K562 (cell line): Measurements from ENCODE around the gene FBXO15. TPM values are rescaled to one million over a fixed set of nuclear protein-coding genes. Genes with fewer than 3 reads are reported as not detected.
A peak's percentile ranks its signal among the peaks of the same experiment; 100 is the strongest.

Experiments used
- FOXK1 ChIP-seq: sonication (generic); formaldehyde crosslinking; IDR thresholded peaks from 2 replicates; pipeline ENCODE4 v1.8.0; 2022; ENCODE audit warnings: missing genetic modification reagents, mild to moderate bottlenecking, borderline replicate concordance
- HOXB6 ChIP-seq: fragments of 250-450 bp; sonication (Bioruptor Pico); IDR thresholded peaks from 2 replicates; pipeline ENCODE4 v1.5.1; 2022; ENCODE audit warnings: mild to moderate bottlenecking, borderline replicate concordance
- MAFG ChIP-seq: fragments of 450-650 bp; conservative IDR thresholded peaks from 2 replicates; pipeline ENCODE4 v1.6.1; 2016; ENCODE audit warnings: missing genetic modification characterization, missing compliant biosample characterization
- NFRKB ChIP-seq: fragments of 450-650 bp; IDR thresholded peaks from 2 replicates; pipeline ENCODE4 v1.6.1; 2016; ENCODE audit warnings: low read depth
- SETDB1 ChIP-seq: IDR thresholded peaks from one replicate; pipeline ENCODE4 v1.6.1; 2012; ENCODE audit warnings: low read length, control low read depth, inconsistent platforms
- SIN3B ChIP-seq: fragments of 450-650 bp; IDR thresholded peaks from 2 replicates; pipeline ENCODE4 v1.6.1; 2017; ENCODE audit warnings: low read depth, mild to moderate bottlenecking, moderate library complexity
- polyA plus RNA-seq, 8 experiments: library from polyadenylated mRNA; depleted of rRNA in 4 of 8; stranded (reverse) in 5 of 8; unstranded in 3 of 8; fragments of >200 nt; fragmentation: Nextera tagmentation in 2 of 8; fragmentation: Illumina TruSeq in 1 of 8; extraction: Ambion mirVana in 2 of 8; extraction: Trizol in 1 of 8; gene quantifications; 2 replicates each; pipeline versions ENCODE4 v1.2.1 to v1.2.3, GENCODE V29; 2011 to 2014; ENCODE audit warnings: inconsistent platforms in 1 of 8, missing spikeins in 1 of 8
- total RNA-seq, 7 experiments: library from RNA; depleted of rRNA in 6 of 7; stranded (reverse); fragments of >200 nt in 6 of 7; fragmentation: Illumina TruSeq in 2 of 7; extraction: Trizol in 2 of 7; gene quantifications; 2 replicates each; pipeline versions ENCODE4 v1.2.1 to v1.2.3, GENCODE V29; 2011 to 2021; ENCODE audit warnings: low replicate concordance in 1 of 7
- TF ChIP-seq, protein P1 (sequence below): fragments of 450-650 bp; formaldehyde crosslinking; IDR thresholded peaks from 2 replicates; pipeline ENCODE4 v1.4.0; 2020; ENCODE audit warnings: mild to moderate bottlenecking, moderate library complexity
- TF ChIP-seq, protein P2 (sequence below), 2 experiments: fragments of 450-650 bp in 1 of 2; sonication (generic) in 1 of 2; formaldehyde crosslinking in 1 of 2; IDR thresholded peaks; 2 replicates each; pipeline versions ENCODE4 v1.7.1 to v1.9.0; 2016 to 2022; ENCODE audit warnings: inconsistent platforms in 1 of 2, mild to moderate bottlenecking in 1 of 2, missing genetic modification reagents in 1 of 2
- TF ChIP-seq, protein P3 (sequence below): fragments of 250-450 bp; sonication (Bioruptor Pico); IDR thresholded peaks from 2 replicates; pipeline ENCODE4 v1.8.0; 2021; ENCODE audit warnings: borderline replicate concordance, mild to moderate bottlenecking, moderate library complexity; ENCODE audit not compliant: poor library complexity, severe bottlenecking
- TF ChIP-seq, protein P4 (sequence below), 2 experiments: fragments of 450-650 bp; conservative IDR thresholded peaks; 2 replicates each; pipeline ENCODE4 v1.6.1; 2017; ENCODE audit warnings: mild to moderate bottlenecking in 2 of 2, moderate library complexity in 2 of 2
- TF ChIP-seq, protein P5 (sequence below), 2 experiments: IDR thresholded peaks; 2 replicates each; pipeline ENCODE4 v1.6.1; 2011; ENCODE audit warnings: borderline replicate concordance in 1 of 2, control low read depth in 1 of 2, low read depth in 1 of 2, low read length in 1 of 2, mild to moderate bottlenecking in 1 of 2, mixed read lengths in 1 of 2, moderate library complexity in 1 of 2; ENCODE audit not compliant: insufficient read depth in 1 of 2, insufficient read length in 1 of 2, poor library complexity in 1 of 2, severe bottlenecking in 1 of 2; ENCODE audit errors: extremely low read depth in 1 of 2

Gene FBXO15
- total and polyA plus RNA-seq, 9 of the 15 experiments (the other 6 are each of a cell fraction or from before 2014, with no cell fraction given), result 0.07 to 0.43 (median 0.27) TPM; not detected in 1

DNA sequence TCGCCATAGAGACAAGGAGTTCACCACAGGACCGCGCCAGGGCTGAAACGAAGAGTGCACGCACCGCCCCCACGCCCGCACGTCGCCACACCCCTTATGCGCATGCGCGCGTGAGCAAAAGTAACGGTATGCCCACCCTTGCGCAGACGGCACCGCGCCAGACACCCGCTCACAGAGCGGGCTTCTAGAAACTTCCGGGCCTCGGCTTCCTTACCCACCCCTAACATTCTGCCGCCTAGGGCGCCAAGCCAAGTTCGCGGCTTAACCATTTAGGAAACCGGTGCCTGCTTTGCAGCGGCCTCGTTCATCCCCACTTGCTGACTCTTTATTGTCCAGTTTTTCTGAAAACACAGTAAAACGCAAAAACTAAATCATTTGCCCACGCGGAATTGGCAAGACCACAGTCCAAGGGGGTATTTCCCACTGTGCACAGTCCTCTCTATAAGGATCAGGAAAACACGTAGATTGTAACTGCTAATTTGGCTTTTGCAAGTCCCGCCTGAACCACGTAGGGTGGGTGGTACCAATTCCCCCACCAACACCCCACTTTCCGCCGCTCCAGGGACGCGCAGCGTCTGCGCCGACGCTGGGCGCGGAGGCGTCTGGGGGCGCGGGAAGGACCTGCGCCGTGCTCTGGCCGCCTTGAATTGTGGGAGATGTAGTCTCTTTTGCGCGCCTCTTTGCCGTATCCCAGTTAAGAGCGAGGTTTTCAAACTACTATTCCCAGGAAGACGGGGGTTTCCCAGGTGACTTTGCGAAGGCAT is at the start of gene FBXO15, which contains the start of gene TIMM21 (continued):
- TF ChIP-seq, protein P1, sequence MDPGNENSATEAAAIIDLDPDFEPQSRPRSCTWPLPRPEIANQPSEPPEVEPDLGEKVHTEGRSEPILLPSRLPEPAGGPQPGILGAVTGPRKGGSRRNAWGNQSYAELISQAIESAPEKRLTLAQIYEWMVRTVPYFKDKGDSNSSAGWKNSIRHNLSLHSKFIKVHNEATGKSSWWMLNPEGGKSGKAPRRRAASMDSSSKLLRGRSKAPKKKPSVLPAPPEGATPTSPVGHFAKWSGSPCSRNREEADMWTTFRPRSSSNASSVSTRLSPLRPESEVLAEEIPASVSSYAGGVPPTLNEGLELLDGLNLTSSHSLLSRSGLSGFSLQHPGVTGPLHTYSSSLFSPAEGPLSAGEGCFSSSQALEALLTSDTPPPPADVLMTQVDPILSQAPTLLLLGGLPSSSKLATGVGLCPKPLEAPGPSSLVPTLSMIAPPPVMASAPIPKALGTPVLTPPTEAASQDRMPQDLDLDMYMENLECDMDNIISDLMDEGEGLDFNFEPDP, result no peak
- TF ChIP-seq MAFG (tag), result no peak
- TF ChIP-seq, protein P2, sequence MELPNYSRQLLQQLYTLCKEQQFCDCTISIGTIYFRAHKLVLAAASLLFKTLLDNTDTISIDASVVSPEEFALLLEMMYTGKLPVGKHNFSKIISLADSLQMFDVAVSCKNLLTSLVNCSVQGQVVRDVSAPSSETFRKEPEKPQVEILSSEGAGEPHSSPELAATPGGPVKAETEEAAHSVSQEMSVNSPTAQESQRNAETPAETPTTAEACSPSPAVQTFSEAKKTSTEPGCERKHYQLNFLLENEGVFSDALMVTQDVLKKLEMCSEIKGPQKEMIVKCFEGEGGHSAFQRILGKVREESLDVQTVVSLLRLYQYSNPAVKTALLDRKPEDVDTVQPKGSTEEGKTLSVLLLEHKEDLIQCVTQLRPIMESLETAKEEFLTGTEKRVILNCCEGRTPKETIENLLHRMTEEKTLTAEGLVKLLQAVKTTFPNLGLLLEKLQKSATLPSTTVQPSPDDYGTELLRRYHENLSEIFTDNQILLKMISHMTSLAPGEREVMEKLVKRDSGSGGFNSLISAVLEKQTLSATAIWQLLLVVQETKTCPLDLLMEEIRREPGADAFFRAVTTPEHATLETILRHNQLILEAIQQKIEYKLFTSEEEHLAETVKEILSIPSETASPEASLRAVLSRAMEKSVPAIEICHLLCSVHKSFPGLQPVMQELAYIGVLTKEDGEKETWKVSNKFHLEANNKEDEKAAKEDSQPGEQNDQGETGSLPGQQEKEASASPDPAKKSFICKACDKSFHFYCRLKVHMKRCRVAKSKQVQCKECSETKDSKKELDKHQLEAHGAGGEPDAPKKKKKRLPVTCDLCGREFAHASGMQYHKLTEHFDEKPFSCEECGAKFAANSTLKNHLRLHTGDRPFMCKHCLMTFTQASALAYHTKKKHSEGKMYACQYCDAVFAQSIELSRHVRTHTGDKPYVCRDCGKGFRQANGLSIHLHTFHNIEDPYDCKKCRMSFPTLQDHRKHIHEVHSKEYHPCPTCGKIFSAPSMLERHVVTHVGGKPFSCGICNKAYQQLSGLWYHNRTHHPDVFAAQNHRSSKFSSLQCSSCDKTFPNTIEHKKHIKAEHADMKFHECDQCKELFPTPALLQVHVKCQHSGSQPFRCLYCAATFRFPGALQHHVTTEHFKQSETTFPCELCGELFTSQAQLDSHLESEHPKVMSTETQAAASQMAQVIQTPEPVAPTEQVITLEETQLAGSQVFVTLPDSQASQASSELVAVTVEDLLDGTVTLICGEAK (IDR thresholded peaks at IDR 0.05), result no peak
- TF ChIP-seq, protein P2 (CRISPR knock-in tag; IDR thresholded peaks at IDR 0.05), result no peak
- no peak for TF ChIP-seq HOXB6
- TF ChIP-seq, protein P3, sequence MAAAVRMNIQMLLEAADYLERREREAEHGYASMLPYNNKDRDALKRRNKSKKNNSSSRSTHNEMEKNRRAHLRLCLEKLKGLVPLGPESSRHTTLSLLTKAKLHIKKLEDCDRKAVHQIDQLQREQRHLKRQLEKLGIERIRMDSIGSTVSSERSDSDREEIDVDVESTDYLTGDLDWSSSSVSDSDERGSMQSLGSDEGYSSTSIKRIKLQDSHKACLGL (CRISPR knock-in tag), result no peak
- no peak for TF ChIP-seq FOXK1 (CRISPR knock-in tag)
- TF ChIP-seq, protein P4, sequence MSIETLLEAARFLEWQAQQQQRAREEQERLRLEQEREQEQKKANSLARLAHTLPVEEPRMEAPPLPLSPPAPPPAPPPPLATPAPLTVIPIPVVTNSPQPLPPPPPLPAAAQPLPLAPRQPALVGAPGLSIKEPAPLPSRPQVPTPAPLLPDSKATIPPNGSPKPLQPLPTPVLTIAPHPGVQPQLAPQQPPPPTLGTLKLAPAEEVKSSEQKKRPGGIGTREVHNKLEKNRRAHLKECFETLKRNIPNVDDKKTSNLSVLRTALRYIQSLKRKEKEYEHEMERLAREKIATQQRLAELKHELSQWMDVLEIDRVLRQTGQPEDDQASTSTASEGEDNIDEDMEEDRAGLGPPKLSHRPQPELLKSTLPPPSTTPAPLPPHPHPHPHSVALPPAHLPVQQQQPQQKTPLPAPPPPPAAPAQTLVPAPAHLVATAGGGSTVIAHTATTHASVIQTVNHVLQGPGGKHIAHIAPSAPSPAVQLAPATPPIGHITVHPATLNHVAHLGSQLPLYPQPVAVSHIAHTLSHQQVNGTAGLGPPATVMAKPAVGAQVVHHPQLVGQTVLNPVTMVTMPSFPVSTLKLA (conservative IDR thresholded peaks at IDR 0.05), result peak; percentile 59 to 76
- peak; percentile 59; the same call in 1 of the 2 replicates for TF ChIP-seq NFRKB
- TF ChIP-seq SIN3B, result peak; percentile 90; the same call in 1 of the 2 replicates
- TF ChIP-seq, protein P5, sequence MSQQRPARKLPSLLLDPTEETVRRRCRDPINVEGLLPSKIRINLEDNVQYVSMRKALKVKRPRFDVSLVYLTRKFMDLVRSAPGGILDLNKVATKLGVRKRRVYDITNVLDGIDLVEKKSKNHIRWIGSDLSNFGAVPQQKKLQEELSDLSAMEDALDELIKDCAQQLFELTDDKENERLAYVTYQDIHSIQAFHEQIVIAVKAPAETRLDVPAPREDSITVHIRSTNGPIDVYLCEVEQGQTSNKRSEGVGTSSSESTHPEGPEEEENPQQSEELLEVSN (IDR thresholded peaks at IDR 0.05; ENCODE audit: borderline replicate concordance in 1 of 2, extremely low read depth in 1 of 2, insufficient read depth in 1 of 2, insufficient read length in 1 of 2, low read depth in 1 of 2, low read length in 1 of 2, poor library complexity in 1 of 2, severe bottlenecking in 1 of 2), result peak; percentile 43 to 58
- TF ChIP-seq SETDB1, result no peak
